Measurements from ENCODE around the gene PLEKHG4.

DNA sequence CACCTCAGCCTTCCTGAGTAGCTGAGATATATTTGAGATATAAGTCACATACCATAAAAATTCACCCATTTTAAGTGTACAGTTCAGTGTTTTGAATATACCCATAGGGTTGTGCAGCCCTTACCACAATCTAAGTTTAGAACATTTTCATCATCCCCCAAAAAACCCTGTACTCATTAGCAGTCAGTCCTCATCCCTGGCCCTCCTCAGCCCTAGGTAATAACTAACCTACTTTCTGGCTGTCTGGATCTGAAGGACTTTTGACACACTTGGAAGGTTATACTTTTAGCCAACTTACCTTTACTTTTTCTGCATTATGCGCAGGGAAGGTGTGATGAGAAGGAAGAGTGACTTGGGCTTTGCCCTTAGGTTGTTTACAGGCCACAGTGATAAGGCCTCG is 4.0 kb upstream of the PLEKHG4 start:
- TF ChIP-seq, protein P1, sequence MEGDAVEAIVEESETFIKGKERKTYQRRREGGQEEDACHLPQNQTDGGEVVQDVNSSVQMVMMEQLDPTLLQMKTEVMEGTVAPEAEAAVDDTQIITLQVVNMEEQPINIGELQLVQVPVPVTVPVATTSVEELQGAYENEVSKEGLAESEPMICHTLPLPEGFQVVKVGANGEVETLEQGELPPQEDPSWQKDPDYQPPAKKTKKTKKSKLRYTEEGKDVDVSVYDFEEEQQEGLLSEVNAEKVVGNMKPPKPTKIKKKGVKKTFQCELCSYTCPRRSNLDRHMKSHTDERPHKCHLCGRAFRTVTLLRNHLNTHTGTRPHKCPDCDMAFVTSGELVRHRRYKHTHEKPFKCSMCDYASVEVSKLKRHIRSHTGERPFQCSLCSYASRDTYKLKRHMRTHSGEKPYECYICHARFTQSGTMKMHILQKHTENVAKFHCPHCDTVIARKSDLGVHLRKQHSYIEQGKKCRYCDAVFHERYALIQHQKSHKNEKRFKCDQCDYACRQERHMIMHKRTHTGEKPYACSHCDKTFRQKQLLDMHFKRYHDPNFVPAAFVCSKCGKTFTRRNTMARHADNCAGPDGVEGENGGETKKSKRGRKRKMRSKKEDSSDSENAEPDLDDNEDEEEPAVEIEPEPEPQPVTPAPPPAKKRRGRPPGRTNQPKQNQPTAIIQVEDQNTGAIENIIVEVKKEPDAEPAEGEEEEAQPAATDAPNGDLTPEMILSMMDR (IDR thresholded peaks at IDR 0.05), result no peak
- TF ChIP-seq POLR2A (IDR thresholded peaks at IDR 0.05), result no peak
